ENCODE results near the gene PRR7. TPM values are rescaled to one million over a fixed set of nuclear protein-coding genes. Genes with fewer than 3 reads are reported as not detected.

The PRR7 gene
- total and polyA plus RNA-seq, 2 of the 4 experiments (the other 2 are of a cell fraction): 1.1 to 10.1 TPM

GRCh38 chr5:177454397-177455035 is 7.9 kb downstream of the PRR7 start:
- Histone ChIP-seq H2BK120ac (ENCODE audit: low read depth, low read length) (no peak overlapping the region), H3K27ac (ENCODE audit: insufficient read depth, low read length) (no peak overlapping the region; the same call in 1 of the 2 replicates), H4K8ac (ENCODE audit: low read depth in 2 of 2, low read length in 2 of 2) (peak overlapping the region in 1 of 2 experiments; percentile 4; a peak in 1 of 4 replicates), H3K9ac (ENCODE audit: low read depth, low read length) (0 out of 2 replicates have a peak overlapping the region, but pooled peaks have one; percentile 2), H3K27me3 (ENCODE audit: control insufficient read depth, insufficient read depth, low read length) (no peaks in the 10 kb centered on the region), H2AFZ (replicated peaks; ENCODE audit: low read length, poor library complexity) (peak overlapping the region; percentile 82), H3K56ac (ENCODE audit: extremely low read depth, insufficient read depth, low read length) (no peak overlapping the region), H3K14ac (replicated peaks; ENCODE audit: low read depth, low read length) (no peak overlapping the region), H3K4ac (ENCODE audit: low read depth, low read length) (no peak overlapping the region), H3K23ac (ENCODE audit: low read depth, low read length) (no peak overlapping the region), H3K4me1 (ENCODE audit: control insufficient read depth, insufficient read depth, low read length) (peaks cover 8% of the 10 kb centered on the region), H2BK5ac (ENCODE audit: low read depth, low read length, poor library complexity, severe bottlenecking) (no peak overlapping the region), H2AK5ac (ENCODE audit: low read depth, low read length) (no peak overlapping the region), H4K91ac (ENCODE audit: insufficient read depth, low read depth, low read length) (no peak overlapping the region), H3K9me1 (ENCODE audit: insufficient read depth, low read length) (no peaks in the 10 kb centered on the region), H3K4me3 (ENCODE audit: insufficient read depth, low read depth, low read length) (peak overlapping the region; percentile 38), H3K4me2 (ENCODE audit: low read depth, low read length) (peak overlapping the region; percentile 82), H3K9me3 (ENCODE audit: control insufficient read depth, insufficient read depth, low read length) (no peaks in the 10 kb centered on the region), H2BK20ac (ENCODE audit: low read depth, low read length) (no peak overlapping the region), H3K36me3 (ENCODE audit: control insufficient read depth, insufficient read depth, low read length) (peaks cover 29% of the 10 kb centered on the region), H4K20me1 (ENCODE audit: insufficient read depth, low read length) (peaks cover 52% of the 10 kb centered on the region), H2AK9ac (replicated peaks; ENCODE audit: low read depth, low read length, poor library complexity) (peak overlapping the region; percentile 25), H2BK15ac (ENCODE audit: low read depth, low read length) (no peak overlapping the region), H4K5ac (ENCODE audit: low read depth, low read length) (no peak overlapping the region), H3K18ac (ENCODE audit: low read depth, low read length) (no peak overlapping the region), H3K79me1 (ENCODE audit: low read depth in 1 of 2, low read length in 2 of 2) (peaks cover 0 to 7% of the 10 kb centered on the region in 2 experiments; a peak in 1 of 4 replicates)
- 1% methylated on average over 53 of the region's 84 CpGs; no CpG with 5 or more reads in 1 of the 2 experiments for WGBS, 2 experiments (ENCODE audit: extremely low coverage in 2 of 2, insufficient read length in 1 of 2)
- dilution Hi-C loops (cut with HindIII; ENCODE audit: low sequenced_read_pairs, unreplicated experiment): no loop called here
- intact Hi-C loops (cut with micrococcal nuclease): loop anchor here (1.0 kb wide), 5 partner anchors 46 to 340 kb away; no protein-coding TSS in a partner anchor
- POLR2A ChIA-PET (ENCODE audit: unreplicated experiment): interaction anchor here (0.5 to 1.2 kb wide), 2 partner anchors 42 to 65 kb away, joined by 3 read pairs; no protein-coding TSS in a partner anchor
- in situ Hi-C loops (cut with MboI; ENCODE audit: low sequenced_read_pairs): no loop called here
- DNase-seq (peak; percentile 80), ATAC-seq (ENCODE audit: low read depth) (peak; percentile 58)
- CTCF ChIA-PET: interaction anchor here (0.7 to 5.2 kb wide), 6 partner anchors 10 to 103 kb away, joined by 3 to 44 read pairs (median 4); partner anchors contain the start of gene LMAN2
- no TSS peak for BruUV-seq (replicated peaks)
- no peak for TF ChIP-seq RFX5 (IDR thresholded peaks at IDR 0.05; ENCODE audit: low read depth, low read length)
- TF ChIP-seq USF2 (IDR thresholded peaks at IDR 0.05; ENCODE audit: low read depth, low read length): no peak
- TF ChIP-seq MAFK (IDR thresholded peaks at IDR 0.05; ENCODE audit: low read depth, low read length): no peak
- TF ChIP-seq MXI1 (IDR thresholded peaks at IDR 0.05; ENCODE audit: borderline replicate concordance, low read depth, low read length): peak; percentile 49; the same call in 1 of the 2 replicates
- 0 out of 2 replicates have a peak, but pooled peaks have one; percentile 45 for TF ChIP-seq CHD1 (IDR thresholded peaks at IDR 0.05; ENCODE audit: low read depth, low read length)
- TF ChIP-seq ELK1 (IDR thresholded peaks at IDR 0.05; ENCODE audit: borderline replicate concordance, low read depth, low read length): no peak
- TF ChIP-seq CEBPB (IDR thresholded peaks at IDR 0.05; ENCODE audit: low read depth, low read length): no peak; the same call in 1 of the 2 replicates
- 0 out of 2 replicates have a peak, but pooled peaks have one; percentile 24 for TF ChIP-seq POLR2A (IDR thresholded peaks at IDR 0.05; ENCODE audit: low read depth, low read length)
- peak; percentile 36 for TF ChIP-seq RCOR1 (IDR thresholded peaks at IDR 0.05; ENCODE audit: insufficient replicate concordance, low read length)
- peak; percentile 76 for TF ChIP-seq FOS (IDR thresholded peaks at IDR 0.05; ENCODE audit: low read depth, low read length)
- TF ChIP-seq CTCF (conservative IDR thresholded peaks at IDR 0.05; ENCODE audit: low read depth, low read length): peak; percentile 99
- no peak for TF ChIP-seq NFE2L2 (IDR thresholded peaks at IDR 0.05; ENCODE audit: low read depth, low read length)
- TF ChIP-seq RAD21 (IDR thresholded peaks at IDR 0.05; ENCODE audit: low read length): peak; percentile 88
- peak; percentile 96 for TF ChIP-seq SMC3 (IDR thresholded peaks at IDR 0.05; ENCODE audit: low read depth, low read length)

All from IMR-90 (cell line).